MM.1S (cell line): ENCODE measurements around the gene PRRX2.
A peak's percentile ranks its signal among the peaks of the same experiment; 100 is the strongest.

Source experiments
- DNase-seq: peaks from one replicate; pipeline ENCODE4 v3.0.0-alpha.2; 2015
- H2AFZ ChIP-seq: fragments of 300-600 bp; sonication (generic); 2 replicates; pipeline ENCODE4 v1.6.0; 2016; ENCODE audit warnings: antibody characterized with exemption, low read length
- H3F3A ChIP-seq: fragments of 300-600 bp; sonication (generic); 2 replicates; pipeline ENCODE4 v1.6.1; 2016; ENCODE audit warnings: mild to moderate bottlenecking, antibody characterized with exemption, low read length, moderate library complexity, mixed read lengths; ENCODE audit not compliant: insufficient read depth
- H3K27ac ChIP-seq: fragments of 300-600 bp; sonication (generic); 2 replicates; pipeline ENCODE4 v1.5.1; 2016; ENCODE audit warnings: mild to moderate bottlenecking, low read length
- H3K27me3 ChIP-seq: fragments of 300-600 bp; sonication (generic); replicated peaks from 2 replicates; pipeline ENCODE4 v1.6.0; 2016; ENCODE audit warnings: low read length; ENCODE audit not compliant: insufficient read depth
- H3K36me3 ChIP-seq: fragments of 300-600 bp; sonication (generic); replicated peaks from 2 replicates; pipeline ENCODE4 v1.6.1; 2016; ENCODE audit warnings: mild to moderate bottlenecking, low read length, mixed read lengths; ENCODE audit not compliant: insufficient read depth
- H3K4me1 ChIP-seq: fragments of 300-600 bp; sonication (generic); 2 replicates; pipeline ENCODE4 v1.6.1; 2016; ENCODE audit warnings: low read length, mixed read lengths
- H3K4me2 ChIP-seq: fragments of 300-600 bp; sonication (generic); 2 replicates; pipeline ENCODE4 v1.6.0; 2016; ENCODE audit warnings: low read depth, low read length
- H3K4me3 ChIP-seq: fragments of 300-600 bp; sonication (generic); 2 replicates; pipeline ENCODE4 v1.5.1; 2016; ENCODE audit warnings: low read length, mixed read lengths
- H3K79me2 ChIP-seq: fragments of 300-600 bp; sonication (generic); 2 replicates; pipeline ENCODE4 v1.6.1; 2016; ENCODE audit warnings: mixed run types, low read length, mixed read lengths
- H3K9ac ChIP-seq: fragments of 300-600 bp; sonication (generic); 2 replicates; pipeline ENCODE4 v1.6.1; 2016; ENCODE audit warnings: low read length, mixed read lengths
- H3K9me2 ChIP-seq: fragments of 300-600 bp; sonication (generic); replicated peaks from 2 replicates; pipeline ENCODE4 v1.6.1; 2016; ENCODE audit warnings: mild to moderate bottlenecking, low read length, mixed read lengths; ENCODE audit not compliant: insufficient read depth
- H3K9me3 ChIP-seq: fragments of 300-600 bp; sonication (generic); replicated peaks from 2 replicates; pipeline ENCODE4 v1.6.1; 2016; ENCODE audit warnings: mild to moderate bottlenecking, low read length, mixed read lengths; ENCODE audit not compliant: insufficient read depth
- H4K20me1 ChIP-seq: fragments of 300-600 bp; sonication (generic); 2 replicates; pipeline ENCODE4 v1.6.1; 2016; ENCODE audit warnings: mild to moderate bottlenecking, low read length, moderate library complexity, mixed read lengths; ENCODE audit not compliant: insufficient read depth
- EZH2 ChIP-seq: fragments of 300-600 bp; sonication (generic); optimal IDR thresholded peaks from 2 replicates; pipeline ENCODE3; 2017; ENCODE audit warnings: low read depth, mild to moderate bottlenecking, antibody characterized with exemption, low read length, mixed read lengths
- EZH2phosphoT487 ChIP-seq: fragments of 300-600 bp; sonication (generic); IDR thresholded peaks from 2 replicates; pipeline ENCODE4 v1.6.1; 2018; ENCODE audit warnings: antibody characterized with exemption, low read length
- TF ChIP-seq, protein P1 (sequence below): fragments of 300-600 bp; sonication (generic); IDR thresholded peaks from 2 replicates; pipeline ENCODE4 v1.5.1; 2016; ENCODE audit warnings: antibody characterized with exemption, low read length, mixed read lengths

Gene PRRX2

GRCh38 chr9:129751841-129752801, 86.7 kb downstream of the PRRX2 start:
- H2AFZ ChIP-seq: no peak overlapping the region

DNA sequence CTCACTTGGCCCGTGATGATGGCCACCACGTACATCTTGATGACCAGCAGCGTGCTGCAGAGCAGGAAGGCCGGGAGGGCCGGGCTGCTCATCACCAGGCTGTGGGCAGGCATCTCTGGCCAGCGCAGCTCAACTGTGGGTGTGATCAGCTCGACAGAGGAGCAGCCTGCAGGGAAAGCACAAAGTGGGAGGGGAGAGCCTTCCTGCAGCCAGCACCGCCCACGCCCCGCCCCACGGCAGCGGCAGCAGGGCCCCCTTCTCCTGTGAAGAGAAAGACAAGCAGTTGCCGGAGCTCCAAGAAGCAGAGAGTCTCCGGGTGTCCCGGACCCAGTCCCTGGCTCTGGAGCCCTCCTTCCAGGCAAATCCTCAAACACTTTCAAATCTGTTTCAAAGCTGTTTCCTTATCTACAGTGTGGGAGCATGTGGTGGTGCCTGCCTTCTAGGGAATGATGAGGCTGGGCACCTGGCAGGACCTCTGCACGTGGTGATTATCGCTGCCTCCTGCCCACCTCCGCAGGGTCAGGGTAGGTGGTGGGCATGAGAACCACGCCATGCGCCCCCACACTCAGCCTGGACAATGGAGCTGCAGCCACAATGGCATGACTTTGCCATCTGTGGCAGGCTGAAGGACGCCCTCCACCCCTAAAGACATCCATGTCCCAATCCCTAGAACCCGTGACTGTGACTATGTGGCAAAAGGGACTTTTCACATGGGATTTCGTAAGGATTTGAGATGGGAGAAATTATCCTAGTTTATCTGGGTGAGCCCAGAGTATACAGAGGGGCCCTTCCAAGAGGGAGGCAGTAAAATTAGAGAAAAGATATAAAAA, 87.7 kb downstream of the PRRX2 start, which contains the start of gene PTGES:
TSS of gene PTGES (minus strand) at position 143 of the 830 bp plus-strand sequence. CDS start at position 113, 30 bp downstream.
- H4K20me1 ChIP-seq: no peaks in the 10 kb centered on the region
- TF ChIP-seq, protein P1, sequence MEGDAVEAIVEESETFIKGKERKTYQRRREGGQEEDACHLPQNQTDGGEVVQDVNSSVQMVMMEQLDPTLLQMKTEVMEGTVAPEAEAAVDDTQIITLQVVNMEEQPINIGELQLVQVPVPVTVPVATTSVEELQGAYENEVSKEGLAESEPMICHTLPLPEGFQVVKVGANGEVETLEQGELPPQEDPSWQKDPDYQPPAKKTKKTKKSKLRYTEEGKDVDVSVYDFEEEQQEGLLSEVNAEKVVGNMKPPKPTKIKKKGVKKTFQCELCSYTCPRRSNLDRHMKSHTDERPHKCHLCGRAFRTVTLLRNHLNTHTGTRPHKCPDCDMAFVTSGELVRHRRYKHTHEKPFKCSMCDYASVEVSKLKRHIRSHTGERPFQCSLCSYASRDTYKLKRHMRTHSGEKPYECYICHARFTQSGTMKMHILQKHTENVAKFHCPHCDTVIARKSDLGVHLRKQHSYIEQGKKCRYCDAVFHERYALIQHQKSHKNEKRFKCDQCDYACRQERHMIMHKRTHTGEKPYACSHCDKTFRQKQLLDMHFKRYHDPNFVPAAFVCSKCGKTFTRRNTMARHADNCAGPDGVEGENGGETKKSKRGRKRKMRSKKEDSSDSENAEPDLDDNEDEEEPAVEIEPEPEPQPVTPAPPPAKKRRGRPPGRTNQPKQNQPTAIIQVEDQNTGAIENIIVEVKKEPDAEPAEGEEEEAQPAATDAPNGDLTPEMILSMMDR: no peak
- TF ChIP-seq EZH2 (no peak), EZH2phosphoT487 (no peak)
- H3K4me2 ChIP-seq: peak within 1 kb of the TSS; percentile 28; the same call in 1 of the 2 replicates
- H3K27me3 ChIP-seq: peaks cover 85% of the 10 kb centered on the region
- H3K9ac ChIP-seq: no peak within 1 kb of the TSS
- no peaks in the 10 kb centered on the region for H3K9me3 ChIP-seq
- no peaks in the 10 kb centered on the region for H3F3A ChIP-seq
- no peaks in the 10 kb centered on the region for H3K4me1 ChIP-seq
- H3K27ac ChIP-seq: no peak within 1 kb of the TSS
- DNase-seq: peak; percentile 27
- no peaks in the 10 kb centered on the region for H3K9me2 ChIP-seq
- H3K4me3 ChIP-seq: no peak within 1 kb of the TSS
- no peaks in the 10 kb centered on the region for H3K36me3 ChIP-seq
- H2AFZ ChIP-seq: no peak within 1 kb of the TSS
- no peaks in the 10 kb centered on the region for H3K79me2 ChIP-seq

More at GRCh38 chr9:129751841-129752801, 86.7 kb downstream of the PRRX2 start:
- TF ChIP-seq, protein P1: no peak
- TF ChIP-seq EZH2 (no peak), EZH2phosphoT487 (no peak)
- Histone ChIP-seq H3K4me3 (no peak overlapping the region), H3K4me2 (peak overlapping the region; percentile 28; the same call in 1 of the 2 replicates), H3K36me3 (no peaks in the 10 kb centered on the region), H4K20me1 (no peaks in the 10 kb centered on the region), H3K4me1 (no peaks in the 10 kb centered on the region), H3K9ac (no peak overlapping the region), H3F3A (no peaks in the 10 kb centered on the region), H3K9me3 (no peaks in the 10 kb centered on the region), H3K9me2 (no peaks in the 10 kb centered on the region), H3K27ac (no peak overlapping the region), H3K27me3 (peaks cover 93% of the 10 kb centered on the region), H3K79me2 (no peaks in the 10 kb centered on the region)
- DNase-seq: no peak

- Histone ChIP-seq H3K9me2 (no peaks in the 10 kb centered on the region), H3K4me3 (no peak overlapping the region), H2AFZ (no peak overlapping the region), H3K9me3 (no peaks in the 10 kb centered on the region), H3K4me1 (no peaks in the 10 kb centered on the region), H3K27me3 (peaks cover 82% of the 10 kb centered on the region), H3K4me2 (no peak overlapping the region), H4K20me1 (no peaks in the 10 kb centered on the region), H3K9ac (no peak overlapping the region), H3K79me2 (no peaks in the 10 kb centered on the region), H3F3A (no peaks in the 10 kb centered on the region), H3K36me3 (no peaks in the 10 kb centered on the region), H3K27ac (no peak overlapping the region)
- no peak for DNase-seq
- TF ChIP-seq EZH2 (no peak), EZH2phosphoT487 (no peak)
- TF ChIP-seq, protein P1: no peak
Observed at GRCh38 chr9:129755151-129755550, 89.7 kb downstream of the PRRX2 start.
